ENCODE data around the gene ZSCAN2. TPM values are rescaled to one million over a fixed set of nuclear protein-coding genes. Genes with fewer than 3 reads are reported as not detected.

The ZSCAN2 gene
- total and polyA plus RNA-seq, 2 of the 8 experiments (the other 6 are each of a cell fraction or from before 2014, with no cell fraction given) = 23.6 to 52.4 TPM

- peak overlapping the region; percentile 99 for H2BK20ac ChIP-seq (ENCODE audit: low read length)
- DNase-seq (ENCODE audit: low read depth in 1 of 2, low spot score in 2 of 2) = peak; percentile 47 to 61
- H3K4ac ChIP-seq (replicated peaks; ENCODE audit: insufficient read length, low read depth, low read length) = peak overlapping the region; percentile 98
- H4K5ac ChIP-seq (ENCODE audit: insufficient read length, low read depth, low read length) = peak overlapping the region; percentile 24
- H3K36me3 ChIP-seq (ENCODE audit: control insufficient read depth in 2 of 4, insufficient read depth in 4 of 4, low read length in 3 of 4) = peaks cover 0 to 25% (median 12%) of the 10 kb centered on the region in 4 experiments; a peak in 5 of 8 replicates
- no peak for FAIRE-seq
- peak overlapping the region; percentile 83; the same call in 1 of the 2 replicates for H2BK15ac ChIP-seq (ENCODE audit: low read length)
- no peak overlapping the region for H4K8ac ChIP-seq (ENCODE audit: extremely low read depth, insufficient read depth, low read length)
- H2BK120ac ChIP-seq (replicated peaks; ENCODE audit: low read depth, low read length) = peak overlapping the region; percentile 91
- peaks cover 9 to 23% of the 10 kb centered on the region in 2 experiments for H4K20me1 ChIP-seq (replicated peaks in 1 of 2; ENCODE audit: control insufficient read depth in 1 of 2, insufficient read depth in 2 of 2, low read length in 2 of 2)
- H3K79me1 ChIP-seq (ENCODE audit: low read depth, low read length) = peaks cover 2% of the 10 kb centered on the region; the same call in 1 of the 2 replicates
- peak overlapping the region; percentile 99 for H2AK5ac ChIP-seq (ENCODE audit: low read depth, low read length)
- peak overlapping the region; percentile 43; the same call in 1 of the 2 replicates for H3K27ac ChIP-seq (ENCODE audit: low read depth, low read length)
- H3K9me3 ChIP-seq (ENCODE audit: insufficient read depth in 2 of 2, low read depth in 1 of 2, low read length in 1 of 2) = no peaks in the 10 kb centered on the region
- no peak overlapping the region for H3K14ac ChIP-seq (ENCODE audit: insufficient read length)
- CTCF ChIA-PET (ENCODE audit: partially characterized antibody) = interaction anchor here (0.6 to 3.5 kb wide), 9 partner anchors 10 to 279 kb away, joined by 3 to 11 read pairs (median 3); no protein-coding TSS in a partner anchor
- no peak overlapping the region for H2AFZ ChIP-seq (ENCODE audit: low read length)
- H3K4me2 ChIP-seq (ENCODE audit: insufficient read depth in 1 of 2, low read depth in 2 of 2, low read length in 2 of 2) = peak overlapping the region; percentile 62 to 65
- POLR2A ChIA-PET (ENCODE audit: partially characterized antibody) = interaction anchor here (1.1 to 11.9 kb wide), 6 partner anchors 14 to 44 kb away, joined by 4 to 176 read pairs (median 11); no protein-coding TSS in a partner anchor
- peaks cover 17 to 62% of the 10 kb centered on the region in 2 experiments for H3K79me2 ChIP-seq (ENCODE audit: control insufficient read depth in 1 of 2, insufficient read depth in 2 of 2, low read length in 2 of 2)
- H3K27me3 ChIP-seq (replicated peaks in 1 of 4; ENCODE audit: control insufficient read depth in 3 of 4, extremely low read depth in 1 of 4, insufficient read depth in 3 of 4, low read length in 3 of 4) = peaks cover 0 to 3% (median 0%) of the 10 kb centered on the region in 4 experiments; a peak in 4 of 7 replicates
- peak overlapping the region; percentile 100 for H2BK5ac ChIP-seq (ENCODE audit: low read depth, low read length)
- peak overlapping the region; percentile 100 for H3K18ac ChIP-seq (ENCODE audit: extremely low read depth, low read length)
- 58% methylated on average over 14 of the region's 14 CpGs; no CpG with 5 or more reads in 1 of the 2 experiments for WGBS, 2 experiments (ENCODE audit: extremely low coverage in 1 of 2, insufficient coverage in 1 of 2, insufficient read length in 1 of 2, insufficient replicate concordance in 2 of 2, low coverage in 1 of 2, low lambda C conversion rate in 2 of 2, missing lambda C conversion rate in 1 of 2)
- H2BK12ac ChIP-seq (ENCODE audit: low read depth, low read length) = peak overlapping the region; percentile 100; the same call in 1 of the 2 replicates
- H3K23me2 ChIP-seq (ENCODE audit: low read depth, low read length) = peaks cover 19% of the 10 kb centered on the region
- H3K4me3 ChIP-seq (ENCODE audit: extremely low read depth in 1 of 4, insufficient read depth in 2 of 4, low read depth in 3 of 4, low read length in 4 of 4) = peak overlapping the region in 3 of 4 experiments; percentile 19 to 47 (median 21); a peak in 6 of 8 replicates
- no peak overlapping the region for H3K56ac ChIP-seq (replicated peaks; ENCODE audit: insufficient read length, low read depth, low read length)
- H3K23ac ChIP-seq (ENCODE audit: insufficient read length) = no peak overlapping the region
- H3K9ac ChIP-seq (replicated peaks in 1 of 4; ENCODE audit: extremely low read depth in 1 of 4, low read depth in 3 of 4, low read length in 3 of 4) = no peak overlapping the region; a peak in 1 of 7 replicates
- H3K4me1 ChIP-seq (replicated peaks in 1 of 4; ENCODE audit: control insufficient read depth in 3 of 4, insufficient read depth in 4 of 4, low read length in 3 of 4) = peaks cover 7 to 25% (median 22%) of the 10 kb centered on the region in 4 experiments
- peak overlapping the region; percentile 86 for H4K91ac ChIP-seq (replicated peaks; ENCODE audit: insufficient read length, low read length)
- no peak for TF ChIP-seq ZNF274 (IDR thresholded peaks at IDR 0.05; ENCODE audit: borderline replicate concordance, extremely low read depth, low read length)
- TF ChIP-seq SP1 (IDR thresholded peaks at IDR 0.05; ENCODE audit: low read depth, low read length) = peak; percentile 60; the same call in 1 of the 2 replicates
- peak; percentile 42 to 84; a peak in 2 of 4 replicates for TF ChIP-seq HDAC2 (IDR thresholded peaks at IDR 0.05; ENCODE audit: borderline replicate concordance in 1 of 2, low read depth in 2 of 2, low read length in 2 of 2)
- TF ChIP-seq E2F6 (IDR thresholded peaks at IDR 0.05) = no peak
- 0 out of 2 replicates have a peak, but pooled peaks have one; percentile 8 for TF ChIP-seq KDM1A (IDR thresholded peaks at IDR 0.05; ENCODE audit: borderline replicate concordance, low read length)
- no peak for TF ChIP-seq ATF2 (IDR thresholded peaks at IDR 0.05; ENCODE audit: low read length)
- peak; percentile 87 for TF ChIP-seq NANOG (IDR thresholded peaks at IDR 0.05; ENCODE audit: insufficient read depth, low read depth, low read length, poor library complexity, severe bottlenecking)
These were observed 3.0 kb downstream of the ZSCAN2 start for GRCh38 chr15:84603630-84604379.

Data from H1 (cell line).